AG04450 (cell line): ENCODE results near the gene FBXW7. TPM values are rescaled to one million over a fixed set of nuclear protein-coding genes. Genes with fewer than 3 reads are reported as not detected.

Experiments
- CTCF ChIA-PET: fragments of 300-600, 350-600 bp; formaldehyde crosslinking; extraction: SDS; loops from one replicate; lab custom pipeline; 2022; ENCODE audit warnings: antibody characterized with exemption, inconsistent platforms; lab: Charles Lee
- POLR2A ChIA-PET: fragments of 350-600 bp; formaldehyde crosslinking; extraction: SDS; loops from one replicate; lab custom pipeline; 2021; ENCODE audit warnings: antibody characterized with exemption, inconsistent platforms; lab: Yijun Ruan, JAX
- DNase-seq: peaks from one replicate; pipeline ENCODE4 v3.0.0-alpha.2; 2011; ENCODE audit warnings: low read depth, low spot score
- H3K27ac ChIP-seq: one replicate; pipeline ENCODE4 v1.5.1; 2012; ENCODE audit warnings: low read depth, low read length, control low read depth
- H3K27me3 ChIP-seq: one replicate; pipeline ENCODE4 v1.6.0; 2012; ENCODE audit warnings: low read length; ENCODE audit not compliant: control insufficient read depth, insufficient read depth
- H3K4me3 ChIP-seq: 2 replicates; pipeline ENCODE4 v1.5.1; 2011; ENCODE audit warnings: mild to moderate bottlenecking, low read depth, low read length, control low read depth
- H3K9me3 ChIP-seq: 2 replicates; pipeline ENCODE4 v1.5.1; 2012; ENCODE audit warnings: low read length; ENCODE audit not compliant: control insufficient read depth, insufficient read depth
- polyA plus RNA-seq: library from polyadenylated mRNA; depleted of rRNA; stranded (reverse); fragments of >200 nt; gene quantifications from 2 replicates; pipeline ENCODE4 v1.2.3, GENCODE V29; 2011
- TF ChIP-seq, protein P1 (sequence below): IDR thresholded peaks from 2 replicates; pipeline ENCODE4 v1.5.1; 2011; ENCODE audit warnings: low read depth, low read length, control low read depth, inconsistent platforms

FBXW7 gene
- polyA plus RNA-seq, 1 experiment = 16.3 TPM

DNA sequence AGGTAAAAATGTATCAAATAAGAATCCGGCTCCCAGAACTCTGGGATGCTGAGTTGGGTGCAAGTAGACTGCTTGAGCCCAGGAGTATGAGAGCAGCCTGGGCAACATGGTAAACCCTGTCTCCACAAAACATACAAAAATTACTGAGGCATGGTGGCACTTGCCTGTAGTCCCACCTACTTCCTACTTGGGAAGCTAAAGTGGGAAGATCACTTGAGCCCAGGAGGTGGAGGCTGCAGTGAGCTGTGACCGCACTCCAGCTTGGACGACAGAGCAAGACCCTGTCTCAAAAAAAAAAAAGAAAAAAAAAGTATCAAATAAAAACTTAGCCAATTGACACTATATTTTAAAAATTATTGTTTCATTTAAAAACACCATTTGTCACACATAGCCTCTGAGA is 84.4 kb downstream of the FBXW7 start:
- TF ChIP-seq, protein P1, sequence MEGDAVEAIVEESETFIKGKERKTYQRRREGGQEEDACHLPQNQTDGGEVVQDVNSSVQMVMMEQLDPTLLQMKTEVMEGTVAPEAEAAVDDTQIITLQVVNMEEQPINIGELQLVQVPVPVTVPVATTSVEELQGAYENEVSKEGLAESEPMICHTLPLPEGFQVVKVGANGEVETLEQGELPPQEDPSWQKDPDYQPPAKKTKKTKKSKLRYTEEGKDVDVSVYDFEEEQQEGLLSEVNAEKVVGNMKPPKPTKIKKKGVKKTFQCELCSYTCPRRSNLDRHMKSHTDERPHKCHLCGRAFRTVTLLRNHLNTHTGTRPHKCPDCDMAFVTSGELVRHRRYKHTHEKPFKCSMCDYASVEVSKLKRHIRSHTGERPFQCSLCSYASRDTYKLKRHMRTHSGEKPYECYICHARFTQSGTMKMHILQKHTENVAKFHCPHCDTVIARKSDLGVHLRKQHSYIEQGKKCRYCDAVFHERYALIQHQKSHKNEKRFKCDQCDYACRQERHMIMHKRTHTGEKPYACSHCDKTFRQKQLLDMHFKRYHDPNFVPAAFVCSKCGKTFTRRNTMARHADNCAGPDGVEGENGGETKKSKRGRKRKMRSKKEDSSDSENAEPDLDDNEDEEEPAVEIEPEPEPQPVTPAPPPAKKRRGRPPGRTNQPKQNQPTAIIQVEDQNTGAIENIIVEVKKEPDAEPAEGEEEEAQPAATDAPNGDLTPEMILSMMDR = no peak
- no peak for DNase-seq
- Histone ChIP-seq H3K4me3 (no peak overlapping the region), H3K27ac (no peak overlapping the region), H3K9me3 (no peaks in the 10 kb centered on the region), H3K27me3 (no peaks in the 10 kb centered on the region)
- ChIA-PET CTCF (interaction anchor here (0.9 to 3.3 kb wide), 5 partner anchors 49 to 676 kb away, joined by 3 to 21 read pairs (median 3); no protein-coding TSS in a partner anchor), POLR2A (no interaction called here)

- Histone ChIP-seq H3K4me3 (no peak overlapping the region), H3K27ac (no peak overlapping the region), H3K9me3 (no peaks in the 10 kb centered on the region), H3K27me3 (no peaks in the 10 kb centered on the region)
- DNase-seq = no peak
- TF ChIP-seq, protein P1 = no peak
- ChIA-PET POLR2A (no interaction called here), CTCF (interaction anchor here (0.7 to 3.1 kb wide), 3 partner anchors 10 to 191 kb away, joined by 3 to 13 read pairs (median 4); no protein-coding TSS in a partner anchor)
These were observed 87.0 kb downstream of the FBXW7 start for GRCh38 chr4:152448854-152449253.

- H3K9me3 ChIP-seq = no peaks in the 10 kb centered on the region
- no peak for DNase-seq
- CTCF ChIA-PET = interaction anchor here (0.7 to 3.1 kb wide), 4 partner anchors 11 to 192 kb away, joined by 3 to 13 read pairs (median 4); no protein-coding TSS in a partner anchor
- H3K27ac ChIP-seq = no peak overlapping the region
- no peaks in the 10 kb centered on the region for H3K27me3 ChIP-seq
- TF ChIP-seq, protein P1 = no peak
- POLR2A ChIA-PET = no interaction called here
- H3K4me3 ChIP-seq = no peak overlapping the region
These were observed 87.7 kb downstream of the FBXW7 start for GRCh38 chr4:152448038-152448707.

DNA sequence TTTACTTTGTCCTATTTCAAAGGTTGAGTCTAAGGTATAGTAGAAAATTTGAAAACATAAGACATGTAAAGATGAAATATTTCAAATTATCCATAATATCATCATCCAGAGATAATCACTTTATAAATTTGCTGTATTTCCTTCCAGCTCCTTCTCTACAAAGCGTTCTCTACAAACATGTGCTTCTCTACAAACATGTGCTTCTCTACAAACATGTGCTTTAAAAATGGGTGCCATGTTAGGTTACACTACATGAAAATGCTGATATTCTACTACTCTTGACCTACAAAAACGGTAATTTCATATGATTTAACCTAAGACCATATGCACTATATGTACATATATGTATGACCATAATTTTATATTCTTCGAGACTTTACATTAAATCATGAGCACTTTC is 92.0 kb downstream of the FBXW7 start:
- ChIA-PET POLR2A (no interaction called here), CTCF (interaction anchor here (0.5 to 2.3 kb wide), 4 partner anchors 11 to 197 kb away, joined by 4 to 11 read pairs (median 6); no protein-coding TSS in a partner anchor)
- H3K27ac ChIP-seq = no peak overlapping the region
- H3K27me3 ChIP-seq = no peaks in the 10 kb centered on the region
- no peaks in the 10 kb centered on the region for H3K9me3 ChIP-seq
- TF ChIP-seq, protein P1 = no peak
- H3K4me3 ChIP-seq = no peak overlapping the region
- DNase-seq = no peak

DNA sequence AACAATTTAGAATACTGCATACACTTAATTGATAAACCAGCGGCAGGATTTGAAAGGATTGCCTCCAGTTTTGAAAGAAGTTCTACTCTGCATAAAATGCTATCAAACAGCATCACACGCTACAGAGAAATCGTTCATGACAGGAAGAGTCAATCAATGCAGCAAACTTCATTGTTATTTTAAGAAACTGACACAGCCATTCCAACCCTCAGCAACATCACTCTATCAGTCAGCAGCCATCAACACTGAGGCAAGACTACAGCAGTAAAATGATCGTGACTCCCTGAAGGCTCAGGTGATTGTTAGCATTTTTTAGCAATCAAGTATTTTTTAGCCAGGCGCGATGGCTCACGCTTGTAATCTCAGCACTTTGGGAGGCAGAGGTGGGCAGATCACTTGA is 98.3 kb downstream of the FBXW7 start:
- DNase-seq = no peak
- ChIA-PET POLR2A (no interaction called here), CTCF (no interaction called here)
- Histone ChIP-seq H3K27ac (no peak overlapping the region), H3K4me3 (no peak overlapping the region), H3K27me3 (no peaks in the 10 kb centered on the region), H3K9me3 (no peaks in the 10 kb centered on the region)
- TF ChIP-seq, protein P1 = no peak
